ENCODE measurements around the gene EEF1AKMT2. TPM values are rescaled to one million over a fixed set of nuclear protein-coding genes. Genes with fewer than 3 reads are reported as not detected.

EEF1AKMT2 gene
- total RNA-seq, 1 experiment from 2014 or later: 18.4 TPM

- DNase-seq: no peak
- no TSS peak for BruUV-seq (replicated peaks)
- Histone ChIP-seq H4K20me1 (ENCODE audit: insufficient read depth) (no peaks in the 10 kb centered on the region), H3K27me3 (ENCODE audit: insufficient read depth, low read depth) (no peaks in the 10 kb centered on the region), H3K9me3 (ENCODE audit: insufficient read depth, low read depth) (no peaks in the 10 kb centered on the region), H3K36me3 (ENCODE audit: low read depth) (no peaks in the 10 kb centered on the region), H3K4me1 (replicated peaks; ENCODE audit: insufficient read depth) (no peaks in the 10 kb centered on the region), H3K9me2 (ENCODE audit: insufficient read depth) (no peaks in the 10 kb centered on the region), H3K79me2 (ENCODE audit: low read depth) (no peaks in the 10 kb centered on the region), H3K4me2 (no peak overlapping the region), H3K4me3 (no peak overlapping the region), H3F3A (ENCODE audit: insufficient read depth, low read depth) (no peaks in the 10 kb centered on the region), H2AFZ (no peak overlapping the region), H3K27ac (no peak overlapping the region)
- intact Hi-C loops (cut with micrococcal nuclease; ENCODE audit: unreplicated experiment): no loop called here
- ChIA-PET CTCF (no interaction called here), POLR2A (ENCODE audit: unreplicated experiment) (interaction anchor here (0.5 kb wide), 1 partner anchor 644 kb away, joined by 3 read pairs; no protein-coding TSS in a partner anchor)
- TF ChIP-seq EZH2 (IDR thresholded peaks at IDR 0.05; ENCODE audit: low read depth): no peak
- TF ChIP-seq, protein P1, sequence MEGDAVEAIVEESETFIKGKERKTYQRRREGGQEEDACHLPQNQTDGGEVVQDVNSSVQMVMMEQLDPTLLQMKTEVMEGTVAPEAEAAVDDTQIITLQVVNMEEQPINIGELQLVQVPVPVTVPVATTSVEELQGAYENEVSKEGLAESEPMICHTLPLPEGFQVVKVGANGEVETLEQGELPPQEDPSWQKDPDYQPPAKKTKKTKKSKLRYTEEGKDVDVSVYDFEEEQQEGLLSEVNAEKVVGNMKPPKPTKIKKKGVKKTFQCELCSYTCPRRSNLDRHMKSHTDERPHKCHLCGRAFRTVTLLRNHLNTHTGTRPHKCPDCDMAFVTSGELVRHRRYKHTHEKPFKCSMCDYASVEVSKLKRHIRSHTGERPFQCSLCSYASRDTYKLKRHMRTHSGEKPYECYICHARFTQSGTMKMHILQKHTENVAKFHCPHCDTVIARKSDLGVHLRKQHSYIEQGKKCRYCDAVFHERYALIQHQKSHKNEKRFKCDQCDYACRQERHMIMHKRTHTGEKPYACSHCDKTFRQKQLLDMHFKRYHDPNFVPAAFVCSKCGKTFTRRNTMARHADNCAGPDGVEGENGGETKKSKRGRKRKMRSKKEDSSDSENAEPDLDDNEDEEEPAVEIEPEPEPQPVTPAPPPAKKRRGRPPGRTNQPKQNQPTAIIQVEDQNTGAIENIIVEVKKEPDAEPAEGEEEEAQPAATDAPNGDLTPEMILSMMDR (conservative IDR thresholded peaks at IDR 0.05): no peak
These were observed 60.9 kb downstream of the EEF1AKMT2 start for GRCh38 chr10:124730790-124731189.

- H3K4me1 ChIP-seq (replicated peaks; ENCODE audit: insufficient read depth): no peaks in the 10 kb centered on the region
- H3K36me3 ChIP-seq (ENCODE audit: low read depth): no peaks in the 10 kb centered on the region
- no peak overlapping the region for H3K4me2 ChIP-seq
- intact Hi-C loops (cut with micrococcal nuclease; ENCODE audit: unreplicated experiment): no loop called here
- H3K27me3 ChIP-seq (ENCODE audit: insufficient read depth, low read depth): no peaks in the 10 kb centered on the region
- CTCF ChIA-PET: interaction anchor here (0.6 kb wide), 1 partner anchor 12 kb away, joined by 3 read pairs; no protein-coding TSS in a partner anchor
- no peaks in the 10 kb centered on the region for H4K20me1 ChIP-seq (ENCODE audit: insufficient read depth)
- POLR2A ChIA-PET (ENCODE audit: unreplicated experiment): no interaction called here
- H3K4me3 ChIP-seq: no peak overlapping the region
- H3K9me3 ChIP-seq (ENCODE audit: insufficient read depth, low read depth): no peaks in the 10 kb centered on the region
- TF ChIP-seq EZH2 (IDR thresholded peaks at IDR 0.05; ENCODE audit: low read depth): no peak
- TF ChIP-seq, protein P1 (conservative IDR thresholded peaks at IDR 0.05): no peak
- no peaks in the 10 kb centered on the region for H3K79me2 ChIP-seq (ENCODE audit: low read depth)
- H3K9me2 ChIP-seq (ENCODE audit: insufficient read depth): no peaks in the 10 kb centered on the region
- H2AFZ ChIP-seq: no peak overlapping the region
- H3K27ac ChIP-seq: no peak overlapping the region
- BruUV-seq (replicated peaks): no TSS peak
- H3F3A ChIP-seq (ENCODE audit: insufficient read depth, low read depth): no peaks in the 10 kb centered on the region
- peak in 1 of 2 experiments; percentile 73 for DNase-seq
These were observed 62.6 kb downstream of the EEF1AKMT2 start for GRCh38 chr10:124728830-124729661.

- Histone ChIP-seq H3K4me1 (replicated peaks; ENCODE audit: insufficient read depth) (no peaks in the 10 kb centered on the region), H3K4me3 (no peak overlapping the region), H3K36me3 (ENCODE audit: low read depth) (no peaks in the 10 kb centered on the region), H3K27me3 (ENCODE audit: insufficient read depth, low read depth) (no peaks in the 10 kb centered on the region), H3K4me2 (no peak overlapping the region), H3K27ac (no peak overlapping the region), H3K9me3 (ENCODE audit: insufficient read depth, low read depth) (no peaks in the 10 kb centered on the region), H3K9me2 (ENCODE audit: insufficient read depth) (no peaks in the 10 kb centered on the region), H4K20me1 (ENCODE audit: insufficient read depth) (no peaks in the 10 kb centered on the region), H3K79me2 (ENCODE audit: low read depth) (no peaks in the 10 kb centered on the region), H2AFZ (no peak overlapping the region), H3F3A (ENCODE audit: insufficient read depth, low read depth) (no peaks in the 10 kb centered on the region)
- TF ChIP-seq, protein P1 (conservative IDR thresholded peaks at IDR 0.05): no peak
- no peak for TF ChIP-seq EZH2 (IDR thresholded peaks at IDR 0.05; ENCODE audit: low read depth)
- POLR2A ChIA-PET (ENCODE audit: unreplicated experiment): no interaction called here
- CTCF ChIA-PET: no interaction called here
- BruUV-seq (replicated peaks): no TSS peak
- DNase-seq: no peak
- intact Hi-C loops (cut with micrococcal nuclease; ENCODE audit: unreplicated experiment): no loop called here
These were observed 63.4 kb downstream of the EEF1AKMT2 start for GRCh38 chr10:124728071-124728829.

Measured in PC-9 (cell line).